HepG2 (cell line): Measurements from ENCODE around the gene EVA1A. TPM values are rescaled to one million over a fixed set of nuclear protein-coding genes. Genes with fewer than 3 reads are reported as not detected.

Source experiments
- ADNP ChIP-seq: sonication (generic); formaldehyde crosslinking; IDR thresholded peaks from 2 replicates; pipeline ENCODE4 v1.4.0; 2020; ENCODE audit warnings: missing genetic modification reagents
- BRCA1 ChIP-seq: sonication (generic); formaldehyde crosslinking; IDR thresholded peaks from 2 replicates; pipeline ENCODE4 v1.4.0; 2020; ENCODE audit warnings: missing genetic modification reagents
- DPF2 ChIP-seq: sonication (generic); formaldehyde crosslinking; IDR thresholded peaks from 2 replicates; pipeline ENCODE4 v1.4.0; 2020; ENCODE audit warnings: mild to moderate bottlenecking, low read depth, missing genetic modification reagents, borderline replicate concordance
- HMG20B ChIP-seq: conservative IDR thresholded peaks from 2 replicates; pipeline ENCODE4 v1.6.1; 2016; ENCODE audit warnings: missing genetic modification reagents, missing compliant biosample characterization
- MTA1 ChIP-seq: sonication (generic); formaldehyde crosslinking; IDR thresholded peaks from 2 replicates; pipeline ENCODE4 v1.4.0; 2020; ENCODE audit warnings: missing genetic modification reagents, mild to moderate bottlenecking, borderline replicate concordance
- ZNF343 ChIP-seq: sonication (generic); formaldehyde crosslinking; IDR thresholded peaks from 2 replicates; pipeline ENCODE4 v1.4.0; 2020; ENCODE audit warnings: mild to moderate bottlenecking, missing genetic modification reagents
- polyA plus RNA-seq, 8 experiments: library from polyadenylated mRNA; depleted of rRNA in 3 of 8; stranded (reverse) in 7 of 8; unstranded in 1 of 8; fragments of >200 nt; fragmentation: Illumina TruSeq in 4 of 8; extraction: Trizol in 4 of 8; gene quantifications; 2 replicates each; pipeline versions ENCODE4 v1.2.1 to v1.2.3, GENCODE V29; 2011 to 2016; ENCODE audit warnings: low read depth in 4 of 8, missing spikeins in 1 of 8, mixed read lengths in 1 of 8; ENCODE audit not compliant: insufficient read depth in 1 of 8
- total RNA-seq, 5 experiments: library from RNA; depleted of rRNA; stranded (reverse); fragments of >200 nt; fragmentation: Illumina TruSeq; extraction: Trizol; gene quantifications; 2 replicates each; pipeline ENCODE4 v1.2.3, GENCODE V29; 2016; ENCODE audit warnings: low read depth in 1 of 5
- TF ChIP-seq, protein P1 (sequence below): IDR thresholded peaks from 2 replicates; pipeline ENCODE4 v1.6.1; 2016; ENCODE audit warnings: low read depth, control low read depth
- TF ChIP-seq, protein P2 (sequence below): sonication (generic); formaldehyde crosslinking; conservative IDR thresholded peaks from 2 replicates; pipeline ENCODE4 v1.4.0; 2020; ENCODE audit warnings: missing genetic modification reagents
- TF ChIP-seq, protein P3 (sequence below): sonication (generic); formaldehyde crosslinking; IDR thresholded peaks from 2 replicates; pipeline ENCODE4 v1.8.0; 2022; ENCODE audit warnings: missing genetic modification reagents, mild to moderate bottlenecking, moderate library complexity, borderline replicate concordance
- TF ChIP-seq, protein P4 (sequence below): sonication (generic); formaldehyde crosslinking; IDR thresholded peaks from 2 replicates; pipeline ENCODE4 v1.8.0; 2022; ENCODE audit warnings: mild to moderate bottlenecking, missing genetic modification reagents
- TF ChIP-seq, protein P5 (sequence below): IDR thresholded peaks from 2 replicates; pipeline ENCODE4 v1.6.1; 2016; ENCODE audit warnings: mild to moderate bottlenecking
- TF ChIP-seq, protein P6 (sequence below): sonication (generic); formaldehyde crosslinking; IDR thresholded peaks from 2 replicates; pipeline ENCODE4 v1.5.1; 2020; ENCODE audit warnings: mild to moderate bottlenecking, moderate library complexity, missing genetic modification reagents
- TF ChIP-seq, protein P7 (sequence below): sonication (generic); formaldehyde crosslinking; IDR thresholded peaks from 2 replicates; pipeline ENCODE4 v1.5.0; 2020; ENCODE audit warnings: missing genetic modification reagents
- TF ChIP-seq, protein P8 (sequence below): sonication (generic); formaldehyde crosslinking; IDR thresholded peaks from 2 replicates; pipeline ENCODE4 v1.4.0; 2020; ENCODE audit warnings: missing genetic modification reagents

Gene EVA1A
- total and polyA plus RNA-seq, 2 of the 13 experiments (the other 11 are each of a cell fraction or from before 2014, with no cell fraction given): 57.5 to 57.8 TPM

DNA sequence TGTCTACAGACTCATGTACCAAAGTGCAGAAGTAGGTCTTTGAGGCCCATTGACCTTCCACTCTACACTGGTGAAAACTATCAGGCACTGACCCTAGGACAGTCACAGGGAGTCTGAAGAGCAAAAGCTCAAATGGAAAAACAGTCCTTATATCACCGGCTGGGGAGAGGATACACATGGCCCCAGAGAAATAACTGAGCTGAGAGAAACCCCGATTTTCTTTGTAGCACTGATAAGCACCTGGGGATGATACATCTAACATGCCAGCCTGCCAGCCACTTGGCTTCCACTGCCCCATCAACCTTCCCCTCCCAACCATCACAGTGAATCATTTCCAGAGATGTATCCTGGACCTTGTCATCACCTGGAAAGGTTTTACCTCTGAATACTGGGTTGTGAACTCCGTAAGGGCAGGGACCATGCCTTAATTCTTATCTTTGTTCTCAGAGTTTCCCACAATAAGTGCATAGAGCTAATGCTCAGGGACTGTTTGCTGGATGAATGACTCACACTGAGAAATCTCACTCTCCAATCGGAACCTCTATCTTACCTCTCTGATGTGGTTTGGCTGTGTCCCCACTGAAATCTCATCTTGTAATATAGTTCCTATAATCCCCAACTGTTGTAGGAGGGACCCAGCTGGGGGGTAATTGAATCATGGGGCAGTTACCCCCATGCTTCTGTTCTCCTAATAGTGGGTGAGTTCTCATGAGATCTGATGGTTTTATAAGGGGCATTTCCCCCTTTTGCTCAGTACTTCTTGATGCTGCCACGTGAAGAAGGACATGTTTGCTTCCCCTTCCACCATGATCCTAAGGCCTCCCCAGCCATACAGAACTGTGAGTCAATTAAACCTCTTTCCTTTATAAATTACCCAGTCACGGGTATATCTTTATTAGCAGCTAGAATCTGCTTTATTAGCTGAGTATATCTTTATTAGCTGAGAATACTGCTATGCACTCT lies 37.1 kb downstream of the EVA1A start (continued):
- TF ChIP-seq, protein P1, sequence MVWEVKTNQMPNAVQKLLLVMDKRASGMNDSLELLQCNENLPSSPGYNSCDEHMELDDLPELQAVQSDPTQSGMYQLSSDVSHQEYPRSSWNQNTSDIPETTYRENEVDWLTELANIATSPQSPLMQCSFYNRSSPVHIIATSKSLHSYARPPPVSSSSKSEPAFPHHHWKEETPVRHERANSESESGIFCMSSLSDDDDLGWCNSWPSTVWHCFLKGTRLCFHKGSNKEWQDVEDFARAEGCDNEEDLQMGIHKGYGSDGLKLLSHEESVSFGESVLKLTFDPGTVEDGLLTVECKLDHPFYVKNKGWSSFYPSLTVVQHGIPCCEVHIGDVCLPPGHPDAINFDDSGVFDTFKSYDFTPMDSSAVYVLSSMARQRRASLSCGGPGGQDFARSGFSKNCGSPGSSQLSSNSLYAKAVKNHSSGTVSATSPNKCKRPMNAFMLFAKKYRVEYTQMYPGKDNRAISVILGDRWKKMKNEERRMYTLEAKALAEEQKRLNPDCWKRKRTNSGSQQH: no peak
- TF ChIP-seq, protein P2, sequence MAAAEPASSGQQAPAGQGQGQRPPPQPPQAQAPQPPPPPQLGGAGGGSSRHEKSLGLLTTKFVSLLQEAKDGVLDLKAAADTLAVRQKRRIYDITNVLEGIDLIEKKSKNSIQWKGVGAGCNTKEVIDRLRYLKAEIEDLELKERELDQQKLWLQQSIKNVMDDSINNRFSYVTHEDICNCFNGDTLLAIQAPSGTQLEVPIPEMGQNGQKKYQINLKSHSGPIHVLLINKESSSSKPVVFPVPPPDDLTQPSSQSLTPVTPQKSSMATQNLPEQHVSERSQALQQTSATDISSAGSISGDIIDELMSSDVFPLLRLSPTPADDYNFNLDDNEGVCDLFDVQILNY (CRISPR knock-in tag): no peak
- no peak for TF ChIP-seq MTA1 (CRISPR knock-in tag)
- peak; percentile 99 for TF ChIP-seq HMG20B
- TF ChIP-seq ZNF343 (CRISPR knock-in tag): no peak
- TF ChIP-seq, protein P3, sequence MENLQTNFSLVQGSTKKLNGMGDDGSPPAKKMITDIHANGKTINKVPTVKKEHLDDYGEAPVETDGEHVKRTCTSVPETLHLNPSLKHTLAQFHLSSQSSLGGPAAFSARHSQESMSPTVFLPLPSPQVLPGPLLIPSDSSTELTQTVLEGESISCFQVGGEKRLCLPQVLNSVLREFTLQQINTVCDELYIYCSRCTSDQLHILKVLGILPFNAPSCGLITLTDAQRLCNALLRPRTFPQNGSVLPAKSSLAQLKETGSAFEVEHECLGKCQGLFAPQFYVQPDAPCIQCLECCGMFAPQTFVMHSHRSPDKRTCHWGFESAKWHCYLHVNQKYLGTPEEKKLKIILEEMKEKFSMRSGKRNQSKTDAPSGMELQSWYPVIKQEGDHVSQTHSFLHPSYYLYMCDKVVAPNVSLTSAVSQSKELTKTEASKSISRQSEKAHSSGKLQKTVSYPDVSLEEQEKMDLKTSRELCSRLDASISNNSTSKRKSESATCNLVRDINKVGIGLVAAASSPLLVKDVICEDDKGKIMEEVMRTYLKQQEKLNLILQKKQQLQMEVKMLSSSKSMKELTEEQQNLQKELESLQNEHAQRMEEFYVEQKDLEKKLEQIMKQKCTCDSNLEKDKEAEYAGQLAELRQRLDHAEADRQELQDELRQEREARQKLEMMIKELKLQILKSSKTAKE: peak; percentile 60; the same call in 1 of the 2 replicates
- TF ChIP-seq BRCA1: no peak
- TF ChIP-seq ADNP: no peak
- TF ChIP-seq, protein P4, sequence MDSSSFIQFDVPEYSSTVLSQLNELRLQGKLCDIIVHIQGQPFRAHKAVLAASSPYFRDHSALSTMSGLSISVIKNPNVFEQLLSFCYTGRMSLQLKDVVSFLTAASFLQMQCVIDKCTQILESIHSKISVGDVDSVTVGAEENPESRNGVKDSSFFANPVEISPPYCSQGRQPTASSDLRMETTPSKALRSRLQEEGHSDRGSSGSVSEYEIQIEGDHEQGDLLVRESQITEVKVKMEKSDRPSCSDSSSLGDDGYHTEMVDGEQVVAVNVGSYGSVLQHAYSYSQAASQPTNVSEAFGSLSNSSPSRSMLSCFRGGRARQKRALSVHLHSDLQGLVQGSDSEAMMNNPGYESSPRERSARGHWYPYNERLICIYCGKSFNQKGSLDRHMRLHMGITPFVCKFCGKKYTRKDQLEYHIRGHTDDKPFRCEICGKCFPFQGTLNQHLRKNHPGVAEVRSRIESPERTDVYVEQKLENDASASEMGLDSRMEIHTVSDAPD (CRISPR knock-in tag): peak; percentile 61; the same call in 1 of the 2 replicates
- TF ChIP-seq DPF2 (CRISPR knock-in tag): peak; percentile 65; the same call in 1 of the 2 replicates
- TF ChIP-seq, protein P5, sequence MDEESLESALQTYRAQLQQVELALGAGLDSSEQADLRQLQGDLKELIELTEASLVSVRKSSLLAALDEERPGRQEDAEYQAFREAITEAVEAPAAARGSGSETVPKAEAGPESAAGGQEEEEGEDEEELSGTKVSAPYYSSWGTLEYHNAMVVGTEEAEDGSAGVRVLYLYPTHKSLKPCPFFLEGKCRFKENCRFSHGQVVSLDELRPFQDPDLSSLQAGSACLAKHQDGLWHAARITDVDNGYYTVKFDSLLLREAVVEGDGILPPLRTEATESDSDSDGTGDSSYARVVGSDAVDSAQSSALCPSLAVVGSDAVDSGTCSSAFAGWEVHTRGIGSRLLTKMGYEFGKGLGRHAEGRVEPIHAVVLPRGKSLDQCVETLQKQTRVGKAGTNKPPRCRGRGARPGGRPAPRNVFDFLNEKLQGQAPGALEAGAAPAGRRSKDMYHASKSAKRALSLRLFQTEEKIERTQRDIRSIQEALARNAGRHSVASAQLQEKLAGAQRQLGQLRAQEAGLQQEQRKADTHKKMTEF (CRISPR knock-in tag): peak; percentile 89
- TF ChIP-seq, protein P6, sequence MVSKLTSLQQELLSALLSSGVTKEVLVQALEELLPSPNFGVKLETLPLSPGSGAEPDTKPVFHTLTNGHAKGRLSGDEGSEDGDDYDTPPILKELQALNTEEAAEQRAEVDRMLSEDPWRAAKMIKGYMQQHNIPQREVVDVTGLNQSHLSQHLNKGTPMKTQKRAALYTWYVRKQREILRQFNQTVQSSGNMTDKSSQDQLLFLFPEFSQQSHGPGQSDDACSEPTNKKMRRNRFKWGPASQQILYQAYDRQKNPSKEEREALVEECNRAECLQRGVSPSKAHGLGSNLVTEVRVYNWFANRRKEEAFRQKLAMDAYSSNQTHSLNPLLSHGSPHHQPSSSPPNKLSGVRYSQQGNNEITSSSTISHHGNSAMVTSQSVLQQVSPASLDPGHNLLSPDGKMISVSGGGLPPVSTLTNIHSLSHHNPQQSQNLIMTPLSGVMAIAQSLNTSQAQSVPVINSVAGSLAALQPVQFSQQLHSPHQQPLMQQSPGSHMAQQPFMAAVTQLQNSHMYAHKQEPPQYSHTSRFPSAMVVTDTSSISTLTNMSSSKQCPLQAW (CRISPR knock-in tag): peak; percentile 63
- TF ChIP-seq, protein P7, sequence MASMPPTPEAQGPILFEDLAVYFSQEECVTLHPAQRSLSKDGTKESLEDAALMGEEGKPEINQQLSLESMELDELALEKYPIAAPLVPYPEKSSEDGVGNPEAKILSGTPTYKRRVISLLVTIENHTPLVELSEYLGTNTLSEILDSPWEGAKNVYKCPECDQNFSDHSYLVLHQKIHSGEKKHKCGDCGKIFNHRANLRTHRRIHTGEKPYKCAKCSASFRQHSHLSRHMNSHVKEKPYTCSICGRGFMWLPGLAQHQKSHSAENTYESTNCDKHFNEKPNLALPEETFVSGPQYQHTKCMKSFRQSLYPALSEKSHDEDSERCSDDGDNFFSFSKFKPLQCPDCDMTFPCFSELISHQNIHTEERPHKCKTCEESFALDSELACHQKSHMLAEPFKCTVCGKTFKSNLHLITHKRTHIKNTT (CRISPR knock-in tag): no peak
- TF ChIP-seq, protein P8, sequence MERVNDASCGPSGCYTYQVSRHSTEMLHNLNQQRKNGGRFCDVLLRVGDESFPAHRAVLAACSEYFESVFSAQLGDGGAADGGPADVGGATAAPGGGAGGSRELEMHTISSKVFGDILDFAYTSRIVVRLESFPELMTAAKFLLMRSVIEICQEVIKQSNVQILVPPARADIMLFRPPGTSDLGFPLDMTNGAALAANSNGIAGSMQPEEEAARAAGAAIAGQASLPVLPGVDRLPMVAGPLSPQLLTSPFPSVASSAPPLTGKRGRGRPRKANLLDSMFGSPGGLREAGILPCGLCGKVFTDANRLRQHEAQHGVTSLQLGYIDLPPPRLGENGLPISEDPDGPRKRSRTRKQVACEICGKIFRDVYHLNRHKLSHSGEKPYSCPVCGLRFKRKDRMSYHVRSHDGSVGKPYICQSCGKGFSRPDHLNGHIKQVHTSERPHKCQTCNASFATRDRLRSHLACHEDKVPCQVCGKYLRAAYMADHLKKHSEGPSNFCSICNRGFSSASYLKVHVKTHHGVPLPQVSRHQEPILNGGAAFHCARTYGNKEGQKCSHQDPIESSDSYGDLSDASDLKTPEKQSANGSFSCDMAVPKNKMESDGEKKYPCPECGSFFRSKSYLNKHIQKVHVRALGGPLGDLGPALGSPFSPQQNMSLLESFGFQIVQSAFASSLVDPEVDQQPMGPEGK (CRISPR knock-in tag): peak; percentile 97
